Measurements from ENCODE around the gene TUSC2.

Gene TUSC2

DNA sequence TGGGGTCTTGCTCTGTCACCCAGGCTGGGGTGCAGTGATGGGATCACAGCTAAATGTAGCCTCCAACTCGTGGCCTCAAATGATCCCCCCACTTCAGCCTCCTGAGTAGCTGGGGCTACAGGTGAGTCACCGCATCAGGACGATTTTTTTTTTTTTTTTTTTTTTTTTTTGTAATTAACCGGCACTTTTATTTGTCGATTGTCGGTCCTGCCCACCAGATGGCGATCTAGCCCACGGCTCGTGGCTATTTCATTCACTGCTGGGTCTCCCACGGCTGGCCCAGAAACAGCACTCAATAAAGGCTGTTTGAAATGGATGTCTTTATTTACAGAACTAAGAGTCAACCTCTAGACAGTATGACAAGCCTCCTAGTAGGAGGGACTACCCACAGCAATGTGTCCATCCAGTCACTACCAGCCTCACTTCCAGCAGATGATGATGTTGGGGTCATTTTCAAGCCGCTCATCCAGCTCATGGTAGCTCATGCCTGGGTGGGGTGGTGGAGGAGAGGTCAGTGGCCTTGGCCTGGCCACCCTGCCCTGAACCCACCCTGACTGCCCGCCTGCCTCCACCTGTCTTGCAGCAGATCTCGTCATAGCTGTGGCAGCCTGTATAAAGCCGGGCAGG is 19.3 kb upstream of the TUSC2 start (continued):
- TF ChIP-seq, protein P1, sequence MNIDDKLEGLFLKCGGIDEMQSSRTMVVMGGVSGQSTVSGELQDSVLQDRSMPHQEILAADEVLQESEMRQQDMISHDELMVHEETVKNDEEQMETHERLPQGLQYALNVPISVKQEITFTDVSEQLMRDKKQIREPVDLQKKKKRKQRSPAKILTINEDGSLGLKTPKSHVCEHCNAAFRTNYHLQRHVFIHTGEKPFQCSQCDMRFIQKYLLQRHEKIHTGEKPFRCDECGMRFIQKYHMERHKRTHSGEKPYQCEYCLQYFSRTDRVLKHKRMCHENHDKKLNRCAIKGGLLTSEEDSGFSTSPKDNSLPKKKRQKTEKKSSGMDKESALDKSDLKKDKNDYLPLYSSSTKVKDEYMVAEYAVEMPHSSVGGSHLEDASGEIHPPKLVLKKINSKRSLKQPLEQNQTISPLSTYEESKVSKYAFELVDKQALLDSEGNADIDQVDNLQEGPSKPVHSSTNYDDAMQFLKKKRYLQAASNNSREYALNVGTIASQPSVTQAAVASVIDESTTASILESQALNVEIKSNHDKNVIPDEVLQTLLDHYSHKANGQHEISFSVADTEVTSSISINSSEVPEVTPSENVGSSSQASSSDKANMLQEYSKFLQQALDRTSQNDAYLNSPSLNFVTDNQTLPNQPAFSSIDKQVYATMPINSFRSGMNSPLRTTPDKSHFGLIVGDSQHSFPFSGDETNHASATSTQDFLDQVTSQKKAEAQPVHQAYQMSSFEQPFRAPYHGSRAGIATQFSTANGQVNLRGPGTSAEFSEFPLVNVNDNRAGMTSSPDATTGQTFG (tag by site-specific recombination; IDR thresholded peaks at IDR 0.05; ENCODE audit: borderline replicate concordance): no peak
- TF ChIP-seq ZNF544 (tag by site-specific recombination; IDR thresholded peaks at IDR 0.05): no peak
- TF ChIP-seq, protein P2, sequence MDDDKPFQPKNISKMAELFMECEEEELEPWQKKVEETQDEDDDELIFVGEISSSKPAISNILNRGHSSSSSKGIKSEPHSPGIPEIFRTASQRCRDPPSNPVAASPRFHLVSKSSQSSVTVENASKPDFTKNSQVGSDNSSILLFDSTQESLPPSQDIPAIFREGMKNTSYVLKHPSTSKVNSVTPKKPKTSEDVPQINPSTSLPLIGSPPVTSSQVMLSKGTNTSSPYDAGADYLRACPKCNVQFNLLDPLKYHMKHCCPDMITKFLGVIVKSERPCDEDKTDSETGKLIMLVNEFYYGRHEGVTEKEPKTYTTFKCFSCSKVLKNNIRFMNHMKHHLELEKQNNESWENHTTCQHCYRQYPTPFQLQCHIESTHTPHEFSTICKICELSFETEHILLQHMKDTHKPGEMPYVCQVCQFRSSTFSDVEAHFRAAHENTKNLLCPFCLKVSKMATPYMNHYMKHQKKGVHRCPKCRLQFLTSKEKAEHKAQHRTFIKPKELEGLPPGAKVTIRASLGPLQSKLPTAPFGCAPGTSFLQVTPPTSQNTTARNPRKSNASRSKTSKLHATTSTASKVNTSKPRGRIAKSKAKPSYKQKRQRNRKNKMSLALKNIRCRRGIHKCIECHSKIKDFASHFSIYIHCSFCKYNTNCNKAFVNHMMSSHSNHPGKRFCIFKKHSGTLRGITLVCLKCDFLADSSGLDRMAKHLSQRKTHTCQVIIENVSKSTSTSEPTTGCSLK (tag by site-specific recombination; IDR thresholded peaks at IDR 0.05): no peak
- no peak for TF ChIP-seq ZNF670 (tag by site-specific recombination; IDR thresholded peaks at IDR 0.05; ENCODE audit: low read depth)
- no peak for TF ChIP-seq ZNF747 (tag by site-specific recombination; IDR thresholded peaks at IDR 0.05)
- no peak for TF ChIP-seq ZNF266 (tag by site-specific recombination; IDR thresholded peaks at IDR 0.05; ENCODE audit: low read depth)
- no peak for TF ChIP-seq ZNF530 (tag by site-specific recombination; IDR thresholded peaks at IDR 0.05; ENCODE audit: low read depth)
- TF ChIP-seq, protein P3, sequence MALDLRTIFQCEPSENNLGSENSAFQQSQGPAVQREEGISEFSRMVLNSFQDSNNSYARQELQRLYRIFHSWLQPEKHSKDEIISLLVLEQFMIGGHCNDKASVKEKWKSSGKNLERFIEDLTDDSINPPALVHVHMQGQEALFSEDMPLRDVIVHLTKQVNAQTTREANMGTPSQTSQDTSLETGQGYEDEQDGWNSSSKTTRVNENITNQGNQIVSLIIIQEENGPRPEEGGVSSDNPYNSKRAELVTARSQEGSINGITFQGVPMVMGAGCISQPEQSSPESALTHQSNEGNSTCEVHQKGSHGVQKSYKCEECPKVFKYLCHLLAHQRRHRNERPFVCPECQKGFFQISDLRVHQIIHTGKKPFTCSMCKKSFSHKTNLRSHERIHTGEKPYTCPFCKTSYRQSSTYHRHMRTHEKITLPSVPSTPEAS (tag by site-specific recombination; IDR thresholded peaks at IDR 0.05): no peak
- no peak for TF ChIP-seq ZFHX2 (tag by site-specific recombination; conservative IDR thresholded peaks at IDR 0.05)
- peak; percentile 64; the same call in 1 of the 2 replicates for TF ChIP-seq KLF8 (tag by site-specific recombination; IDR thresholded peaks at IDR 0.05)
- no peak for TF ChIP-seq ZNF18 (tag by site-specific recombination; IDR thresholded peaks at IDR 0.05)
- no peak for TF ChIP-seq HOXA7 (CRISPR knock-in tag; IDR thresholded peaks at IDR 0.05; ENCODE audit: borderline replicate concordance)
- no peak for TF ChIP-seq WT1 (tag by site-specific recombination; IDR thresholded peaks at IDR 0.05)
- no peak for TF ChIP-seq ZNF621 (tag by site-specific recombination; IDR thresholded peaks at IDR 0.05)
- no peak for TF ChIP-seq ZNF292 (tag by site-specific recombination; IDR thresholded peaks at IDR 0.05; ENCODE audit: borderline replicate concordance, low read depth)
- TF ChIP-seq ZNF138 (tag by site-specific recombination; IDR thresholded peaks at IDR 0.05; ENCODE audit: borderline replicate concordance): no peak
- no peak for TF ChIP-seq ZNF707 (tag by site-specific recombination; IDR thresholded peaks at IDR 0.05)
- TF ChIP-seq ZNF596 (tag by site-specific recombination; IDR thresholded peaks at IDR 0.05): no peak
- TF ChIP-seq, protein P4, sequence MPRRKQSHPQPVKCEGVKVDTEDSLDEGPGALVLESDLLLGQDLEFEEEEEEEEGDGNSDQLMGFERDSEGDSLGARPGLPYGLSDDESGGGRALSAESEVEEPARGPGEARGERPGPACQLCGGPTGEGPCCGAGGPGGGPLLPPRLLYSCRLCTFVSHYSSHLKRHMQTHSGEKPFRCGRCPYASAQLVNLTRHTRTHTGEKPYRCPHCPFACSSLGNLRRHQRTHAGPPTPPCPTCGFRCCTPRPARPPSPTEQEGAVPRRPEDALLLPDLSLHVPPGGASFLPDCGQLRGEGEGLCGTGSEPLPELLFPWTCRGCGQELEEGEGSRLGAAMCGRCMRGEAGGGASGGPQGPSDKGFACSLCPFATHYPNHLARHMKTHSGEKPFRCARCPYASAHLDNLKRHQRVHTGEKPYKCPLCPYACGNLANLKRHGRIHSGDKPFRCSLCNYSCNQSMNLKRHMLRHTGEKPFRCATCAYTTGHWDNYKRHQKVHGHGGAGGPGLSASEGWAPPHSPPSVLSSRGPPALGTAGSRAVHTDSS (tag by site-specific recombination; IDR thresholded peaks at IDR 0.05): no peak
- 0 out of 2 replicates have a peak, but pooled peaks have one; percentile 24 for TF ChIP-seq SP7 (tag by site-specific recombination; IDR thresholded peaks at IDR 0.05)
- TF ChIP-seq HOXD13 (CRISPR knock-in tag; IDR thresholded peaks at IDR 0.05; ENCODE audit: borderline replicate concordance): no peak
- 0 out of 2 replicates have a peak, but pooled peaks have one; percentile 22 for TF ChIP-seq SCRT1 (tag by site-specific recombination; IDR thresholded peaks at IDR 0.05; ENCODE audit: borderline replicate concordance)
- 0 out of 2 replicates have a peak, but pooled peaks have one; percentile 32 for TF ChIP-seq ZEB2 (tag by site-specific recombination; IDR thresholded peaks at IDR 0.05)
- no peak for TF ChIP-seq ZNF24 (tag by site-specific recombination; IDR thresholded peaks at IDR 0.05)
- TF ChIP-seq ZNF416 (tag by site-specific recombination; IDR thresholded peaks at IDR 0.05): no peak
- TF ChIP-seq KLF17 (tag by site-specific recombination; IDR thresholded peaks at IDR 0.05): no peak
- TF ChIP-seq YY1 (tag by site-specific recombination; IDR thresholded peaks at IDR 0.05): no peak
- TF ChIP-seq GLIS1 (tag by site-specific recombination; IDR thresholded peaks at IDR 0.05): peak; percentile 27; the same call in 1 of the 2 replicates
- TF ChIP-seq ZBTB20 (tag by site-specific recombination; IDR thresholded peaks at IDR 0.05): 0 out of 2 replicates have a peak, but pooled peaks have one; percentile 16
- peak; percentile 71 for TF ChIP-seq SCRT2 (tag by site-specific recombination; IDR thresholded peaks at IDR 0.05)
- 0 out of 2 replicates have a peak, but pooled peaks have one; percentile 20 for TF ChIP-seq ZBTB17 (tag by site-specific recombination; IDR thresholded peaks at IDR 0.05)
- TF ChIP-seq ZNF585B (tag by site-specific recombination; IDR thresholded peaks at IDR 0.05): no peak
